ENCODE data around the gene ACOX3. TPM values are rescaled to one million over a fixed set of nuclear protein-coding genes. Genes with fewer than 3 reads are reported as not detected.

ACOX3 gene
- total RNA-seq, 1 experiment from 2014 or later = 21.0 TPM

GRCh38 chr4:8329859-8330761 is 110.4 kb downstream of the ACOX3 start:
- Histone ChIP-seq H3K27me3 (ENCODE audit: insufficient read depth, low read depth) (no peaks in the 10 kb centered on the region), H3K36me3 (ENCODE audit: low read depth) (no peaks in the 10 kb centered on the region), H3K9me3 (ENCODE audit: insufficient read depth, low read depth) (no peaks in the 10 kb centered on the region), H3K4me2 (no peak overlapping the region), H4K20me1 (ENCODE audit: insufficient read depth) (no peaks in the 10 kb centered on the region), H3K27ac (no peak overlapping the region), H3K4me3 (no peak overlapping the region), H3K9me2 (ENCODE audit: insufficient read depth) (no peaks in the 10 kb centered on the region), H3K79me2 (ENCODE audit: low read depth) (no peaks in the 10 kb centered on the region), H3F3A (ENCODE audit: insufficient read depth, low read depth) (no peaks in the 10 kb centered on the region), H2AFZ (no peak overlapping the region), H3K4me1 (replicated peaks; ENCODE audit: insufficient read depth) (no peaks in the 10 kb centered on the region)
- TF ChIP-seq, protein P1, sequence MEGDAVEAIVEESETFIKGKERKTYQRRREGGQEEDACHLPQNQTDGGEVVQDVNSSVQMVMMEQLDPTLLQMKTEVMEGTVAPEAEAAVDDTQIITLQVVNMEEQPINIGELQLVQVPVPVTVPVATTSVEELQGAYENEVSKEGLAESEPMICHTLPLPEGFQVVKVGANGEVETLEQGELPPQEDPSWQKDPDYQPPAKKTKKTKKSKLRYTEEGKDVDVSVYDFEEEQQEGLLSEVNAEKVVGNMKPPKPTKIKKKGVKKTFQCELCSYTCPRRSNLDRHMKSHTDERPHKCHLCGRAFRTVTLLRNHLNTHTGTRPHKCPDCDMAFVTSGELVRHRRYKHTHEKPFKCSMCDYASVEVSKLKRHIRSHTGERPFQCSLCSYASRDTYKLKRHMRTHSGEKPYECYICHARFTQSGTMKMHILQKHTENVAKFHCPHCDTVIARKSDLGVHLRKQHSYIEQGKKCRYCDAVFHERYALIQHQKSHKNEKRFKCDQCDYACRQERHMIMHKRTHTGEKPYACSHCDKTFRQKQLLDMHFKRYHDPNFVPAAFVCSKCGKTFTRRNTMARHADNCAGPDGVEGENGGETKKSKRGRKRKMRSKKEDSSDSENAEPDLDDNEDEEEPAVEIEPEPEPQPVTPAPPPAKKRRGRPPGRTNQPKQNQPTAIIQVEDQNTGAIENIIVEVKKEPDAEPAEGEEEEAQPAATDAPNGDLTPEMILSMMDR (conservative IDR thresholded peaks at IDR 0.05) = no peak
- no peak for TF ChIP-seq EZH2 (IDR thresholded peaks at IDR 0.05; ENCODE audit: low read depth)
- intact Hi-C loops (cut with micrococcal nuclease; ENCODE audit: unreplicated experiment) = no loop called here
- CTCF ChIA-PET = no interaction called here
- POLR2A ChIA-PET (ENCODE audit: unreplicated experiment) = interaction anchor here (0.6 kb wide), 1 partner anchor 33 kb away, joined by 3 read pairs; no protein-coding TSS in a partner anchor
- BruUV-seq (replicated peaks) = no TSS peak
- DNase-seq = no peak

- CTCF ChIA-PET = no interaction called here
Measured at GRCh38 chr4:8329560-8329858, 111.0 kb downstream of the ACOX3 start.

DNA sequence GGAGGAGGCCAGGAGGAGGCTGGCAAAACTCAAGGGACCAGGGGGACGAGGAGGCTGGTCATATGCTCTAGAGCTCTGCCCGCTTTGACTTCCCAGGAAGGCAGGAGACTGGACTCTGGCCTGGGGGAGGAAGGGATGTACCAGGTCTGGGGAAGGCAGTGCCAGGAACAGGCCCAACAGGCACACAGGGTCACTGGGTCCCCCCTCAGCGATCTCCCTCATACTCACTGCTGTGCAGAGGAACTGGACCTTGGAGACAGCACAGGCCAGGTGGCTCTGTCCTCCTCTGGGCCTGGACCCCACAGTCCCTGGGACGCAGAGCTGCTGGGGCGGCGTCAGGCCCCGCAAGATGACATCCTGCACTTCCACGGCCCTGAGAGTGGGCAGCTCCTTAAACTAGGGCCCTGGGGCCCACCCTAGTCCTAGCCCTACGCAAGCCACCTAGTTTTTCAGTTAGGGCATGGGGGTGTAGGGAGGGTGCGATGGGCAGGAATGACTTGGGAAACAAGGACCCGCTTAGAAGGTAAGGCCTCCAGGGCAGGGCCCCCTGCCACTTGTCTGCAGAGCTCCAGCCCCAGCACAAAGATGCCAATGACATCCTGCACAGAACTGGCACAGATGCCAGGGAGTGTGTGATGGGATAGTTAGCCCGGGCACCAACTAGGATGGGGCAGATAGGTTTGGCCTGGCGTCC is 111.5 kb downstream of the ACOX3 start:
- H3K36me3 ChIP-seq (ENCODE audit: low read depth) = no peaks in the 10 kb centered on the region
- H4K20me1 ChIP-seq (ENCODE audit: insufficient read depth) = no peaks in the 10 kb centered on the region
- DNase-seq = no peak
- H3K4me1 ChIP-seq (replicated peaks; ENCODE audit: insufficient read depth) = no peaks in the 10 kb centered on the region
- H3F3A ChIP-seq (ENCODE audit: insufficient read depth, low read depth) = no peaks in the 10 kb centered on the region
- ChIA-PET CTCF (no interaction called here), POLR2A (ENCODE audit: unreplicated experiment) (no interaction called here)
- no peak overlapping the region for H3K4me2 ChIP-seq
- BruUV-seq (replicated peaks) = no TSS peak
- no peaks in the 10 kb centered on the region for H3K9me2 ChIP-seq (ENCODE audit: insufficient read depth)
- TF ChIP-seq, protein P1 (conservative IDR thresholded peaks at IDR 0.05) = no peak
- TF ChIP-seq EZH2 (IDR thresholded peaks at IDR 0.05; ENCODE audit: low read depth) = no peak
- H2AFZ ChIP-seq = no peak overlapping the region
- no peak overlapping the region for H3K27ac ChIP-seq
- intact Hi-C loops (cut with micrococcal nuclease; ENCODE audit: unreplicated experiment) = no loop called here
- H3K27me3 ChIP-seq (ENCODE audit: insufficient read depth, low read depth) = no peaks in the 10 kb centered on the region
- H3K79me2 ChIP-seq (ENCODE audit: low read depth) = no peaks in the 10 kb centered on the region
- H3K4me3 ChIP-seq = no peak overlapping the region
- no peaks in the 10 kb centered on the region for H3K9me3 ChIP-seq (ENCODE audit: insufficient read depth, low read depth)

More at GRCh38 chr4:8329560-8329858, 111.0 kb downstream of the ACOX3 start:
- Histone ChIP-seq H3K4me1 (replicated peaks; ENCODE audit: insufficient read depth) (no peaks in the 10 kb centered on the region), H3K79me2 (ENCODE audit: low read depth) (no peaks in the 10 kb centered on the region), H3K27ac (no peak overlapping the region), H4K20me1 (ENCODE audit: insufficient read depth) (no peaks in the 10 kb centered on the region), H3K4me2 (no peak overlapping the region), H3K4me3 (no peak overlapping the region), H3K36me3 (ENCODE audit: low read depth) (no peaks in the 10 kb centered on the region), H2AFZ (no peak overlapping the region), H3K27me3 (ENCODE audit: insufficient read depth, low read depth) (no peaks in the 10 kb centered on the region), H3K9me2 (ENCODE audit: insufficient read depth) (no peaks in the 10 kb centered on the region), H3F3A (ENCODE audit: insufficient read depth, low read depth) (no peaks in the 10 kb centered on the region), H3K9me3 (ENCODE audit: insufficient read depth, low read depth) (no peaks in the 10 kb centered on the region)
- BruUV-seq (replicated peaks) = no TSS peak
- intact Hi-C loops (cut with micrococcal nuclease; ENCODE audit: unreplicated experiment) = no loop called here
- no peak for DNase-seq
- TF ChIP-seq, protein P1 (conservative IDR thresholded peaks at IDR 0.05) = no peak
- POLR2A ChIA-PET (ENCODE audit: unreplicated experiment) = no interaction called here
